HCT116 (cell line): Measurements from ENCODE around the gene SLC25A21. TPM values are rescaled to one million over a fixed set of nuclear protein-coding genes. Genes with fewer than 3 reads are reported as not detected.

ENCODE experiments used
- ATAC-seq: fragments of 200-7000 bp; cut with Tn5 transposase; 2 replicates; pipeline ENCODE4 v1.9.1; 2020; ENCODE audit warnings: mild to moderate bottlenecking, moderate library complexity
- BruUV-seq: library from RNA; stranded (reverse); fragments of 400-500 nt; replicated peaks from 2 replicates; lab custom pipeline; 2021; lab: Mats Ljungman, UMichigan
- CTCF ChIA-PET: fragments of 300-600 bp; sonication (Branson Sonifier 250); formaldehyde crosslinking; loops from one replicate; lab custom pipeline; 2021; ENCODE audit warnings: antibody characterized with exemption; lab: Charles Lee
- POLR2A ChIA-PET: fragments of 300-600, 350-600 bp; sonication (Branson Sonifier 250); formaldehyde crosslinking; loops from one replicate; lab custom pipeline; 2021; ENCODE audit warnings: antibody characterized with exemption; lab: Charles Lee
- RAD21 ChIA-PET, 2 experiments: fragments of 300-600 bp; sonication (Branson Sonifier 250); formaldehyde crosslinking; loops; one replicate each; lab custom pipeline; 2023; ENCODE audit warnings: low total read pairs in 2 of 2; ENCODE audit not compliant: uncharacterized antibody in 2 of 2, unreplicated experiment in 2 of 2, low non-redundant PET in 1 of 2; lab: Charles Lee
- DNase-seq: peaks from one replicate; pipeline ENCODE4 v3.0.0-alpha.2; 2010; ENCODE audit warnings: low read depth, low spot score
- H2AFZ ChIP-seq: fragments of 200-600 bp; shearing (Covaris generic), sonication (generic); 2 replicates; pipeline ENCODE4 v1.6.1; 2017; ENCODE audit warnings: low read depth, mixed run types, mixed read lengths, antibody characterized with exemption, low read length; ENCODE audit not compliant: poor library complexity, severe bottlenecking
- H3K27ac ChIP-seq: 2 replicates; pipeline ENCODE4 v1.5.1; 2012; ENCODE audit warnings: low read depth, low read length
- H3K27me3 ChIP-seq: fragments of 200-600 bp; sonication (generic); 2 replicates; pipeline ENCODE4 v1.6.1; 2016; ENCODE audit warnings: mixed run types, low read length, mixed read lengths; ENCODE audit not compliant: insufficient read depth
- H3K36me3 ChIP-seq, 2 experiments: fragments of 200-500 bp in 1 of 2; fragments of 200-600 bp in 1 of 2; sonication (Bioruptor generic) in 1 of 2; sonication (generic) in 1 of 2; 2 replicates each; pipeline versions ENCODE4 v1.5.1 to v1.6.1; 2014 to 2016; ENCODE audit warnings: low read length in 2 of 2, inconsistent platforms in 1 of 2, mixed read lengths in 1 of 2, mixed run types in 1 of 2; ENCODE audit not compliant: insufficient read depth in 2 of 2, control insufficient read depth in 1 of 2
- H3K4me1 ChIP-seq, 2 experiments: fragments of 200-600 bp in 1 of 2; sonication (generic) in 1 of 2; 2 replicates each; pipeline versions ENCODE4 v1.5.1 to v1.6.1; 2012 to 2017; ENCODE audit warnings: low read length in 2 of 2, inconsistent platforms in 1 of 2, mild to moderate bottlenecking in 1 of 2, mixed read lengths in 1 of 2, mixed run types in 1 of 2, moderate library complexity in 1 of 2; ENCODE audit not compliant: insufficient read depth in 2 of 2, control insufficient read depth in 1 of 2
- H3K4me2 ChIP-seq: fragments of 200-600 bp; sonication (generic); 2 replicates; pipeline ENCODE4 v1.6.1; 2017; ENCODE audit warnings: mixed run types, low read length, mixed read lengths
- H3K4me3 ChIP-seq, 2 experiments: fragments of 200-600 bp in 1 of 2; sonication (generic) in 1 of 2; replicated peaks in 1 of 2; 2 replicates each; pipeline ENCODE4 v1.5.1; 2011 to 2016; ENCODE audit warnings: low read length in 2 of 2, control low read depth in 1 of 2, low read depth in 1 of 2, mild to moderate bottlenecking in 1 of 2, mixed read lengths in 1 of 2, mixed run types in 1 of 2
- H3K79me2 ChIP-seq: fragments of 200-600 bp; sonication (generic); 2 replicates; pipeline ENCODE4 v1.6.1; 2017; ENCODE audit warnings: mild to moderate bottlenecking, mixed run types, low read length, moderate library complexity, mixed read lengths; ENCODE audit not compliant: insufficient read depth
- H3K9ac ChIP-seq: fragments of 200-600 bp; sonication (generic); 2 replicates; pipeline ENCODE4 v1.6.1; 2016; ENCODE audit warnings: low read length, mixed read lengths
- H3K9me2 ChIP-seq: fragments of 200-600 bp; sonication (generic), shearing (Covaris generic); 2 replicates; pipeline ENCODE4 v1.6.1; 2017; ENCODE audit warnings: mixed run types, mild to moderate bottlenecking, moderate library complexity; ENCODE audit not compliant: insufficient read depth
- H3K9me3 ChIP-seq, 2 experiments: fragments of 200-500 bp in 1 of 2; fragments of 200-600 bp in 1 of 2; sonication (Bioruptor generic) in 1 of 2; sonication (generic) in 1 of 2; 2 replicates each; pipeline ENCODE4 v1.6.1; 2014 to 2017; ENCODE audit warnings: low read length in 2 of 2, mixed read lengths in 2 of 2, inconsistent platforms in 1 of 2, low read depth in 1 of 2, mild to moderate bottlenecking in 1 of 2, mixed run types in 1 of 2, moderate library complexity in 1 of 2; ENCODE audit not compliant: control insufficient read depth in 1 of 2, insufficient read depth in 1 of 2
- H4K20me1 ChIP-seq: fragments of 200-600 bp; sonication (generic), shearing (Covaris generic); 2 replicates; pipeline ENCODE4 v1.6.1; 2017; ENCODE audit warnings: mixed run types, mild to moderate bottlenecking, moderate library complexity; ENCODE audit not compliant: insufficient read depth
- ATF3 ChIP-seq: IDR thresholded peaks from 2 replicates; pipeline ENCODE4 v1.6.1; 2012
- CBX3 ChIP-seq: IDR thresholded peaks from 2 replicates; pipeline ENCODE4 v1.6.1; 2012; ENCODE audit warnings: low read depth
- CTCF ChIP-seq, 3 experiments: fragments of 200-600 bp in 1 of 3; sonication (generic) in 1 of 3; IDR thresholded peaks in 2 of 3; conservative IDR thresholded peaks in 1 of 3; 2 replicates each; pipeline ENCODE4 v1.5.1; 2012 to 2017; ENCODE audit warnings: low read depth in 2 of 3, low read length in 2 of 3, antibody characterized with exemption in 1 of 3, borderline replicate concordance in 1 of 3, control low read depth in 1 of 3, mild to moderate bottlenecking in 1 of 3, mixed read lengths in 1 of 3, mixed run types in 1 of 3, moderate library complexity in 1 of 3; ENCODE audit not compliant: insufficient read depth in 1 of 3
- EZH2phosphoT487 ChIP-seq: fragments of 200-600 bp; IDR thresholded peaks from 2 replicates; pipeline ENCODE4 v1.6.1; 2018; ENCODE audit warnings: antibody characterized with exemption, borderline replicate concordance
- MAX ChIP-seq: IDR thresholded peaks from 2 replicates; pipeline ENCODE4 v1.6.1; 2012
- POLR2A ChIP-seq: IDR thresholded peaks from 2 replicates; pipeline ENCODE4 v1.7.0; 2011; ENCODE audit warnings: borderline replicate concordance; ENCODE audit not compliant: insufficient read depth, insufficient read length; ENCODE audit errors: extremely low read depth
- POLR2AphosphoS5 ChIP-seq: IDR thresholded peaks from 2 replicates; pipeline ENCODE4 v1.6.1; 2011; ENCODE audit warnings: mild to moderate bottlenecking, low read depth, low read length, moderate library complexity
- RAD21 ChIP-seq: IDR thresholded peaks from 2 replicates; pipeline ENCODE4 v1.6.1; 2012; ENCODE audit warnings: low read depth, mild to moderate bottlenecking
- REST ChIP-seq: IDR thresholded peaks from 2 replicates; pipeline ENCODE4 v1.6.1; 2012; ENCODE audit warnings: low read depth
- SIN3A ChIP-seq: IDR thresholded peaks from 2 replicates; pipeline ENCODE4 v1.6.1; 2012; ENCODE audit warnings: low read depth
- SP1 ChIP-seq: IDR thresholded peaks from 2 replicates; pipeline ENCODE4 v1.6.1; 2012; ENCODE audit warnings: low read depth
- SRF ChIP-seq: IDR thresholded peaks from 2 replicates; pipeline ENCODE4 v1.6.1; 2012; ENCODE audit warnings: low read depth
- TCF7L2 ChIP-seq: IDR thresholded peaks from 2 replicates; pipeline ENCODE4 v1.7.0; 2011; ENCODE audit warnings: borderline replicate concordance, inconsistent platforms; ENCODE audit not compliant: insufficient read depth, insufficient read length; ENCODE audit errors: extremely low read depth
- ZFX ChIP-seq: fragments of 450-650 bp; IDR thresholded peaks from 2 replicates; pipeline ENCODE4 v1.6.1; 2017
- ZNF274 ChIP-seq: fragments of 200-500 bp; sonication (Bioruptor generic); IDR thresholded peaks from 2 replicates; pipeline ENCODE4 v1.6.1; 2014; ENCODE audit warnings: mild to moderate bottlenecking, low read depth, low read length, inconsistent platforms
- intact Hi-C: fragments of 100-400 bp; cut with micrococcal nuclease; formaldehyde crosslinking; loops from 2 replicates; pipeline ENCODE4 v1.10.0; 2022
- total RNA-seq: library from RNA; stranded (reverse); gene quantifications from one replicate; pipeline ENCODE4 v1.2.1, GENCODE V29; 2021; ENCODE audit not compliant: unreplicated experiment

The SLC25A21 gene
- total RNA-seq, 1 experiment from 2014 or later: 3.5 TPM

- TF ChIP-seq CBX3 (no peak), SRF (no peak), POLR2A (no peak), SIN3A (no peak), EZH2phosphoT487 (no peak), ATF3 (no peak), ZNF274 (no peak), ZFX (no peak), SP1 (no peak), MAX (no peak)
- Histone ChIP-seq H3K27me3 (no peaks in the 10 kb centered on the region), H4K20me1 (no peaks in the 10 kb centered on the region), H3K27ac (no peak overlapping the region), H3K9me2 (no peaks in the 10 kb centered on the region), H3K79me2 (no peaks in the 10 kb centered on the region), H3K4me2 (no peak overlapping the region), H3K4me1 (peaks cover 4 to 9% of the 10 kb centered on the region in 2 experiments; a peak in 3 of 4 replicates), H3K9ac (no peak overlapping the region), H3K36me3 (no peaks in the 10 kb centered on the region), H3K9me3 (peaks cover 0 to 5% of the 10 kb centered on the region in 2 experiments; a peak in 1 of 4 replicates), H3K4me3 (no peak overlapping the region), H2AFZ (no peak overlapping the region)
- ChIA-PET RAD21 (no interaction called here), CTCF (interaction anchor here (1.2 kb wide), 1 partner anchor 35 kb away, joined by 4 read pairs; no protein-coding TSS in a partner anchor), POLR2A (no interaction called here)
- ATAC-seq (no peak), DNase-seq (no peak)
- BruUV-seq: no TSS peak
- intact Hi-C loops: no loop called here
Observed at GRCh38 chr14:37115406-37115805, 57.0 kb downstream of the SLC25A21 start.

GRCh38 chr14:37114559-37114958 lies 57.8 kb downstream of the SLC25A21 start:
- Histone ChIP-seq H3K4me1 (peaks cover 4 to 9% of the 10 kb centered on the region in 2 experiments; a peak in 3 of 4 replicates), H3K4me2 (no peak overlapping the region), H3K9me3 (peaks cover 0 to 5% of the 10 kb centered on the region in 2 experiments; a peak in 1 of 4 replicates), H3K36me3 (no peaks in the 10 kb centered on the region), H3K79me2 (no peaks in the 10 kb centered on the region), H2AFZ (no peak overlapping the region), H4K20me1 (no peaks in the 10 kb centered on the region), H3K9me2 (no peaks in the 10 kb centered on the region), H3K9ac (no peak overlapping the region), H3K4me3 (no peak overlapping the region), H3K27me3 (no peaks in the 10 kb centered on the region), H3K27ac (no peak overlapping the region)
- CTCF ChIA-PET: no interaction called here
- RAD21 ChIA-PET: no interaction called here
- POLR2A ChIA-PET: no interaction called here
- no TSS peak for BruUV-seq
- no peak for ATAC-seq
- DNase-seq: no peak
- intact Hi-C loops: no loop called here
- TF ChIP-seq ZFX: no peak
- no peak for TF ChIP-seq RAD21
- TF ChIP-seq CBX3: no peak
- no peak for TF ChIP-seq MAX
- TF ChIP-seq POLR2AphosphoS5: no peak
- no peak for TF ChIP-seq SRF
- no peak for TF ChIP-seq TCF7L2
- no peak for TF ChIP-seq REST
- no peak for TF ChIP-seq CTCF (IDR thresholded peaks at IDR 0.05 in 2 of 3, conservative IDR thresholded peaks at IDR 0.05 in 1 of 3; ENCODE audit: borderline replicate concordance in 1 of 3, insufficient read depth in 1 of 3, low read depth in 2 of 3, low read length in 2 of 3)
